ENCODE data around the gene RGS3.

DNA sequence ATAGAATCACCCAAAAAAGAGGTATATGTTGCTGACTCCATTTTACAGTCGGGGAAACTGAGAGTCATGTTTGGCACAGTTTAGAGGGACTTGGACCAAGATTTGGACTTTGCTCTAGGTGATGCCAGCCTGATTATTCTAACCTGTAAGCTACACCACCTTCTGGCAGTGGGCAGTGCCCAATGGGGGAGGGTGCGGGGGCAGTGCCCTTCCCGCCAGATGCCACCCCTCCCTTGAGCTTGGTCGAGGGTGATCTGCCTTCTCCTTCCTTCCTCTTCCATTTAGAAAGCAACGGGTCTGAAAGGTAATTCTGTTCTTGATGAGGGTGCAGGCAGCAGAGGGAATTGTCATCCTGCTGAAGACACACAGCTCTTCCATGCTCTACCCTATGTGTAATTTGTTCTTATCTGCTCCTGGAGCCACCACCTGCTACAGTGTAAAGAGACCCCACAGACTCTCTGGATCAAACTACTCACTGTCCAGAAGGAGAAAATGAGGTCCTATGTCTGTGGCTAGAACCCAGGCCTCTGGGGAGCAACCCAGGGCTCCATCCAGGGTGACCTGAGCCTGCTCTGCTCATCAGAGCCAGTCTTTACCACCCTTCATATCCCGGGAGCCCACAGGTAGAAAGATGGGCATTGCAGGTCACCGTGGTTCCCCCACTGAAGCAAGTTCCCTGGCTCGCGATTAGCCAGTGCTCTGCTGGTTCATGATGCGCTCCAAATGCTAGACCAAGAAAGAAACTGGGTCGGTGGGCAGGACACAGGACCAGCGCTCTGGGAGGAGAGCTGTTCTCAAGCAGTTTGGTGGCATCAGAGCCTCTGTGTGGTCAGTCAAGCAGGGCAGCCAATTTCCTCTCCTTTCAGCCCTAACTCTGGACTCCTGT lies 156.2 kb downstream of the RGS3 start:
- no peak for TF ChIP-seq POLR2A (IDR thresholded peaks at IDR 0.05)
- TF ChIP-seq, protein P1, sequence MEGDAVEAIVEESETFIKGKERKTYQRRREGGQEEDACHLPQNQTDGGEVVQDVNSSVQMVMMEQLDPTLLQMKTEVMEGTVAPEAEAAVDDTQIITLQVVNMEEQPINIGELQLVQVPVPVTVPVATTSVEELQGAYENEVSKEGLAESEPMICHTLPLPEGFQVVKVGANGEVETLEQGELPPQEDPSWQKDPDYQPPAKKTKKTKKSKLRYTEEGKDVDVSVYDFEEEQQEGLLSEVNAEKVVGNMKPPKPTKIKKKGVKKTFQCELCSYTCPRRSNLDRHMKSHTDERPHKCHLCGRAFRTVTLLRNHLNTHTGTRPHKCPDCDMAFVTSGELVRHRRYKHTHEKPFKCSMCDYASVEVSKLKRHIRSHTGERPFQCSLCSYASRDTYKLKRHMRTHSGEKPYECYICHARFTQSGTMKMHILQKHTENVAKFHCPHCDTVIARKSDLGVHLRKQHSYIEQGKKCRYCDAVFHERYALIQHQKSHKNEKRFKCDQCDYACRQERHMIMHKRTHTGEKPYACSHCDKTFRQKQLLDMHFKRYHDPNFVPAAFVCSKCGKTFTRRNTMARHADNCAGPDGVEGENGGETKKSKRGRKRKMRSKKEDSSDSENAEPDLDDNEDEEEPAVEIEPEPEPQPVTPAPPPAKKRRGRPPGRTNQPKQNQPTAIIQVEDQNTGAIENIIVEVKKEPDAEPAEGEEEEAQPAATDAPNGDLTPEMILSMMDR (IDR thresholded peaks at IDR 0.05) = no peak
